ENCODE results near the gene ZNF282. TPM values are rescaled to one million over a fixed set of nuclear protein-coding genes. Genes with fewer than 3 reads are reported as not detected.

Gene ZNF282
- total and polyA plus RNA-seq, 12 donors = 6.7 to 19.9 (median 12.3) TPM

DNA sequence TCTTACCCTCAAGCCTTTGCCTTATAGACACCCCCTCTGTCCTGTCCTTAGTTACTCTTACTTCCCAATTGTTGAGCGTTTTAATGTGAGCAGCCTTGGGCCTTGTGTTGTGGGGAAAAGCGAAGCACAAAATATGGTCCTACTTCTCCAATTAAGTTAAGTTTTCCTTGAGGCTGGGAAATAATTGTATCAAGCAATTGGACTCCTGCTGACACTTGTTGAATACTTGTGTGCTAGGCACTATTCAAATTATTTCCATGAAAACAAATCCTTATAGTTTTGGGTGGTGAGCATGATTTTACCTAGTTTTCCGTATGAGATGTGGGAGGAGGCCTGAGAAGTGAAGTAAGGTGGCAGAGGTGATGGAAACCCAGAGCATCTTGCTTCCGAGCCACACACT is 61.2 kb downstream of the ZNF282 start:
- intact Hi-C loops (cut with DNase I) = loop anchor here in 2 of 10 donors (10.0 kb wide), 2 partner anchors 168 to 248 kb away; no protein-coding TSS in a partner anchor
- Histone ChIP-seq H3K4me3 (no peak overlapping the region), H3K27ac (no peak overlapping the region), H3K4me1 (peaks cover 0 to 7% (median 0%) of the 10 kb centered on the region in 9 donors), H3K9me3 (no peaks in the 10 kb centered on the region), H3K36me3 (peaks cover 0 to 54% (median 31%) of the 10 kb centered on the region in 9 donors), H3K27me3 (no peaks in the 10 kb centered on the region)
- no peak for DNase-seq
- 92 to 96% methylated on average over 4 of the region's 4 CpGs for WGBS, 2 donors
- TF ChIP-seq, protein P1, sequence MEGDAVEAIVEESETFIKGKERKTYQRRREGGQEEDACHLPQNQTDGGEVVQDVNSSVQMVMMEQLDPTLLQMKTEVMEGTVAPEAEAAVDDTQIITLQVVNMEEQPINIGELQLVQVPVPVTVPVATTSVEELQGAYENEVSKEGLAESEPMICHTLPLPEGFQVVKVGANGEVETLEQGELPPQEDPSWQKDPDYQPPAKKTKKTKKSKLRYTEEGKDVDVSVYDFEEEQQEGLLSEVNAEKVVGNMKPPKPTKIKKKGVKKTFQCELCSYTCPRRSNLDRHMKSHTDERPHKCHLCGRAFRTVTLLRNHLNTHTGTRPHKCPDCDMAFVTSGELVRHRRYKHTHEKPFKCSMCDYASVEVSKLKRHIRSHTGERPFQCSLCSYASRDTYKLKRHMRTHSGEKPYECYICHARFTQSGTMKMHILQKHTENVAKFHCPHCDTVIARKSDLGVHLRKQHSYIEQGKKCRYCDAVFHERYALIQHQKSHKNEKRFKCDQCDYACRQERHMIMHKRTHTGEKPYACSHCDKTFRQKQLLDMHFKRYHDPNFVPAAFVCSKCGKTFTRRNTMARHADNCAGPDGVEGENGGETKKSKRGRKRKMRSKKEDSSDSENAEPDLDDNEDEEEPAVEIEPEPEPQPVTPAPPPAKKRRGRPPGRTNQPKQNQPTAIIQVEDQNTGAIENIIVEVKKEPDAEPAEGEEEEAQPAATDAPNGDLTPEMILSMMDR (IDR thresholded peaks at IDR 0.05) = no peak
- ATAC-seq = no peak

DNA sequence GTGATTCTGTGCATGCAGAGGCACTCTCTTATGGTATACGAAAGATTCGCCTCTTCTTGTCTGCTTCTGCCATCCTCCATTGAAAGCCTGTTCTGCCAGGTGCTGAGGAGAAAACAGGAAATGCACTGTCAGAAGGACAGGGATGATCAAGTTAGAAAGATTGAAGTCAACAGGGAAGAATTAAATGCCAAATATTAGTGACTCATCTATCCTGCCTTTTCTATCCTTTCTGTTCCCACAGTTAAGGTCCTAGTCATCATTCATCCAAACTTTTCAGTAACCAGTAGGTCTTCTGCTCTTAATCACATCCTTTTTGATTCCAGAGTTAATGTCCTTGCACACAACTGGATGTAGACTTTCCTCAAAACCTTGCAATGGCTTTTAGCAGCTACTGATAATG is 61.8 kb downstream of the ZNF282 start:
- no peak overlapping the region for H3K4me3 ChIP-seq
- ATAC-seq (no peak), DNase-seq (no peak)
- no peaks in the 10 kb centered on the region for H3K27me3 ChIP-seq
- 90 to 95% methylated on average over 2 of the region's 2 CpGs for WGBS, 2 donors
- intact Hi-C loops (cut with DNase I) = loop anchor here in 2 of 10 donors (10.0 kb wide), 2 partner anchors 168 to 248 kb away; no protein-coding TSS in a partner anchor
- TF ChIP-seq, protein P1 (IDR thresholded peaks at IDR 0.05) = no peak
- no peak overlapping the region for H3K27ac ChIP-seq
- peaks cover 0 to 9% (median 0%) of the 10 kb centered on the region in 9 donors for H3K4me1 ChIP-seq
- H3K9me3 ChIP-seq = no peaks in the 10 kb centered on the region
- H3K36me3 ChIP-seq = peaks cover 0 to 48% (median 29%) of the 10 kb centered on the region in 9 donors

DNA sequence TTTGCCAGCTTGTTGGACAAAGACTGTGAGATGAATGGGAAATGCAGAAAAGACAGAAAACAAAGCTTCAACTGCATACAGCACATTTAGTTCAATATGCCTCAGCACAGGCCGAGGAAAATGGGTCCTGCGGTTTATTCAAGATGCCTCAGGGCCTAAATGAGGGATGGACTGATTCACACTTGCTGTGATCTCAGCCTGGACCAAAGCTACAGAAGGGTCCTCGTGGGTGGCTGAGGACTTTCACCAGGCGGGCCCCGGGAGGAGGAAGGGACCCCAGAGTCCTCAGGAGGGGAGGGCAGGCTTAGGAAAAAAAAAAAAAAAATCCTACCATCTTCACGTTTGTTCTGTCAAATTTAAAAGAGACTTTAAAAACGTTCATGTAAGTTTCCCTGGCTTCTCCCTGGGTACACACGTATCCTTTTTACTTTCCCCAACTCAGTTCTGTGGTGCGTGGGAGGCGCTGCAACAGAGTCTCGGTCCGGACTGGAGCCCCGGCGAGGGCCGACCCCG is 66.0 kb downstream of the ZNF282 start:
- peak in 1 of 2 donors; percentile 14 for DNase-seq
- Histone ChIP-seq H3K27ac (peak overlapping the region; percentile 64 to 97 (median 90)), H3K4me3 (peak overlapping the region; percentile 7 to 64 (median 60)), H3K27me3 (no peaks in the 10 kb centered on the region), H3K4me1 (peaks cover 0 to 28% (median 16%) of the 10 kb centered on the region in 9 donors), H3K36me3 (peaks cover 0 to 20% (median 2%) of the 10 kb centered on the region in 9 donors), H3K9me3 (no peaks in the 10 kb centered on the region)
- intact Hi-C loops (cut with DNase I) = loop anchor here in 3 of 10 donors (5.0 to 10.0 kb wide), 4 partner anchors 161 to 363 kb away; partner anchors contain the start of gene ZNF746 (in 2 of the 3)
- peak in 7 of 8 donors; percentile 2 to 31 (median 15) for ATAC-seq
- WGBS, 2 donors = 8 to 14% methylated on average over 16 of the region's 16 CpGs
- TF ChIP-seq, protein P1 (IDR thresholded peaks at IDR 0.05) = no peak

DNA sequence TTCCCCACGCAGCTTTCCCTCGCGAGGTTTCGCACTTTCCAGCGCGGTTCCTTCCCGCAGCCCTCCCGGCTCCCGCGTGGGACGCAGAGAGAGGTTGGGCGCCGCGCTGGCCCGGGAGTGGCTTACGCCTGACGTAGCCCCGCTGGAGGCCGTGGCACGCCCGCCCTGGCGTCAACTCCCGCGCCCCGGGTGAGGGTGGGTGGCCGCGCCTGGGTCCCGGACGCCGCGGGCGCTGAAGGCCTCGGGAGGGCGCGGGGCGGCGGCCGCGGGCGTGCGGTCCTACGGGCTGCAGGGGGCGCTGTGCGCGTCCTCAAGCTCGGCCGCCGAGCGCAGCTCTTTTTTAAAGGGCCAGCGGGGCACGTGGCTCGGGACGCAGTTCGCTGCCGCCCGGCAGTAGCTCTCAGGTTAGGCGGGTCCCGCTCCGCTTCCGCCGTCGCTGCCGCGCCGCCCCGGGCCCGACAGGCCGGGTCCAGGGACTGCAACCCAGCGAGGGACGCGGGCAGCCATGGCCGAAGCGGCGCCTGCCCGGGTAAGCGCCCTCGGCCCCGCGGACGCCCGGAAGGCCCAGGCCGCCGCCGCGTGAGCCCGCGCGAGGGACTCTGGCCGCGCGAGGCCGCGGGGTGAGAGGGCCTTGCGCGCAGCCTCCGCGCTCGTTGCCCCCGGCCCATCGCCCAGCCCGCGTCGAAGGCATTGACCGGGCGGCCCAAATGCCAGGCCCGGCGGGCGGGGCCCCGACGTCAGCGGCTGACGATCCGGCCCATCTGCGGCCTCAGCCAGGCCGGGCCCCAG is 66.7 kb downstream of the ZNF282 start, which contains the start of gene ZNF783:
TSS of gene ZNF783 (plus strand) at position 368 of the 789 bp plus-strand sequence. CDS start at position 506, 138 bp downstream.
- Histone ChIP-seq H3K4me3 (peak within 1 kb of the TSS; percentile 7 to 64 (median 60)), H3K4me1 (peaks cover 0 to 28% (median 16%) of the 10 kb centered on the region in 9 donors), H3K36me3 (peaks cover 0 to 21% (median 9%) of the 10 kb centered on the region in 9 donors), H3K27ac (peak within 1 kb of the TSS; percentile 64 to 97 (median 90)), H3K27me3 (no peaks in the 10 kb centered on the region), H3K9me3 (no peaks in the 10 kb centered on the region)
- WGBS, 2 donors = 1% methylated on average over 102 to 114 of the region's 115 CpGs
- TF ChIP-seq, protein P1 (IDR thresholded peaks at IDR 0.05) = peak; percentile 65 to 95 (median 86)
- peak; percentile 82 to 90 for DNase-seq
- intact Hi-C loops (cut with DNase I) = loop anchor here in 3 of 10 donors (5.0 to 10.0 kb wide), 4 partner anchors 160 to 363 kb away; partner anchors contain the start of gene ZNF746 (in 2 of the 3)
- peak; percentile 95 to 97 (median 96) for ATAC-seq
